ENCODE results near the gene SAXO1.

SAXO1 gene, protein sequence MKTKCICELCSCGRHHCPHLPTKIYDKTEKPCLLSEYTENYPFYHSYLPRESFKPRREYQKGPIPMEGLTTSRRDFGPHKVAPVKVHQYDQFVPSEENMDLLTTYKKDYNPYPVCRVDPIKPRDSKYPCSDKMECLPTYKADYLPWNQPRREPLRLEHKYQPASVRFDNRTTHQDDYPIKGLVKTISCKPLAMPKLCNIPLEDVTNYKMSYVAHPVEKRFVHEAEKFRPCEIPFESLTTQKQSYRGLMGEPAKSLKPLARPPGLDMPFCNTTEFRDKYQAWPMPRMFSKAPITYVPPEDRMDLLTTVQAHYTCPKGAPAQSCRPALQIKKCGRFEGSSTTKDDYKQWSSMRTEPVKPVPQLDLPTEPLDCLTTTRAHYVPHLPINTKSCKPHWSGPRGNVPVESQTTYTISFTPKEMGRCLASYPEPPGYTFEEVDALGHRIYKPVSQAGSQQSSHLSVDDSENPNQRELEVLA

DNA sequence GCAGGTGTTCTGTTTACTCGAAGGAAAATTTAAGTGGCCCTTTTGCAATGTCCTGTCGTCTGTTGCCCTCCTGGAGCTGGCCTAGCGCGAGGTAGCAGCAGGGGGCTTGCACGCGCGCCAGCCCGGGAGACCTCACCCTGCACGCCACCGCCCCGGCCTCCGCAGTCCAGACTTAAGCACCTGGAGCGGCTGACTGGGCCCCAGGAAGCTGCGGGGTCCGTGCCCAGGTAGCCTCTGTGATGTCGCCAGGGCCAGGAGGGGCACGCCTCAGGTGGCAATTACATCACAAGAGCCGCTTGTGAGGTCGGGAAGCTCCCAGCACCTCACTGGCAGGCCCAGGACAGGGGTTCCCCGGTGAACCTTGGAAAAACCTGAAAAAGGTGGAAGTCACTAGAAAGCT lies at the start of gene SAXO1:
Gene SAXO1 (minus strand): TSS at position 195 of the 400 bp plus-strand sequence. CDS start 301 bp downstream, outside the sequence.
- Histone ChIP-seq H3K9me3 (ENCODE audit: control insufficient read depth, insufficient read depth, low read depth, low read length) (peaks cover 10% of the 10 kb centered on the region), H3K36me3 (ENCODE audit: control insufficient read depth, insufficient read depth, low read length) (no peaks in the 10 kb centered on the region), H3K4me3 (ENCODE audit: low read depth, low read length) (no peak within 1 kb of the TSS), H3K9ac (ENCODE audit: low read length) (no peak within 1 kb of the TSS), H3K27me3 (ENCODE audit: control insufficient read depth, insufficient read depth, low read length) (no peaks in the 10 kb centered on the region), H3K4me1 (ENCODE audit: control insufficient read depth, insufficient read depth, low read length) (no peaks in the 10 kb centered on the region), H3K27ac (ENCODE audit: low read depth, low read length) (no peak within 1 kb of the TSS)

DNA sequence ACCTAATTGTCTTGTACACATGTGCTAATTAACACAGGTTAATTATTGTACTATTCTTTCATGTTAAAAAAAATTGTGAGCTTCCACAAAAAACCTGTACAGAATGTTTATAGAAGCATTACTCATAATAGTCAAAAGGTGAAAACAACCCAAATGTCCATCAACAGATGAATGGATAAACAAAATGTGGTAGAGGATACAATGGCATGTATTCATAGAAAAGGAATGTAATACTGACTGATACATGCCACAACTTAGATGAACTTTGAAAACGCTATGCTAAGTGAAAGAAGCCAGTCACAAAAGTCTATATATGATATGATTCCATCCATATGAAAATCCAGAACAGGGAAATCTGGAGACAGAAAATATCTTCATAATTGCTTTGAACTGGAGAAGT lies 41.8 kb upstream of the SAXO1 start:
- Histone ChIP-seq H3K36me3 (ENCODE audit: control insufficient read depth, insufficient read depth, low read length) (peaks cover 91% of the 10 kb centered on the region), H3K4me1 (ENCODE audit: control insufficient read depth, insufficient read depth, low read length) (no peaks in the 10 kb centered on the region), H3K4me3 (ENCODE audit: low read depth, low read length) (no peak overlapping the region), H3K27me3 (ENCODE audit: control insufficient read depth, insufficient read depth, low read length) (no peaks in the 10 kb centered on the region), H3K9ac (ENCODE audit: low read length) (no peak overlapping the region), H3K27ac (ENCODE audit: low read depth, low read length) (no peak overlapping the region), H3K9me3 (ENCODE audit: control insufficient read depth, insufficient read depth, low read depth, low read length) (no peaks in the 10 kb centered on the region)

DNA sequence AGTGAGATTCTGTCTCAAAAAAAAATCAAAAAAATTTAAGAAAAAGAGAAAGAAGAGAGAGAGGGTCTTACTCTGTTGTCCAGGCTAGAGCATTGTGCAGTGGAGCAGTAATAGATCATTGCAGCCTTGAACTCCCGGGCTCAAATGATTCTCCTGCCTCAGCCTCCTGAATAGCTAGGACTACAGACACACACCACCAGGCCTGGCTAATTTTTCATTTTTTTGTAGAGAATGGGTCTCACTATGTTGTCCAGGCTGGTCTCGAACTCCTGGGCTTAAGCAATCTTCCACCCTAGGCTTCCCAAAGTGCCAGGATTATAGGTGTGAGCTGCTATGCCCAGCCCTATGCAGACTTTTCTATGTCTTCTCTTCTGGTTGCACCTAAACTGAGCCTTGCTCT lies 41.2 kb upstream of the SAXO1 start:
- Histone ChIP-seq H3K27me3 (ENCODE audit: control insufficient read depth, insufficient read depth, low read length) (no peaks in the 10 kb centered on the region), H3K4me1 (ENCODE audit: control insufficient read depth, insufficient read depth, low read length) (no peaks in the 10 kb centered on the region), H3K36me3 (ENCODE audit: control insufficient read depth, insufficient read depth, low read length) (peaks cover 91% of the 10 kb centered on the region), H3K4me3 (ENCODE audit: low read depth, low read length) (no peak overlapping the region), H3K9ac (ENCODE audit: low read length) (no peak overlapping the region), H3K27ac (ENCODE audit: low read depth, low read length) (no peak overlapping the region), H3K9me3 (ENCODE audit: control insufficient read depth, insufficient read depth, low read depth, low read length) (no peaks in the 10 kb centered on the region)

DNA sequence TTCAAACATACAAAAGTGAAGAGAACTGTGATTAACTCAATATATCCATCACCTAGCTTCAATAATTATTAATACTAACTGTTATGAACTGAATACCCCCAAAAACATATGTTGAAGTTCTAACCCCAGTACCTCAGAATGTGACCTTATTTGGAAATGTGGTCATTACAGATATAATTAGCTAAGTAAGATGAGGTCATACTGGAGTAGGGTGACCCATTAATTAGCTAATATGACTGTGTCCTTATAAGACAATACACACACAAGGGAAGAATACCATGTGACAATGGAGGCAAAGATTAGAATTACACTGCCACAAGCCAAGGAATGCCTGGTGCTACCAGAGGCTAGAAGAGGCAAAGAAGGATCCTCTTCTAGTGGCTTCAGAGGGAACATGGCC lies 24.0 kb upstream of the SAXO1 start:
- Histone ChIP-seq H3K4me1 (ENCODE audit: control insufficient read depth, insufficient read depth, low read length) (no peaks in the 10 kb centered on the region; the same call in 1 of the 2 replicates), H3K36me3 (ENCODE audit: control insufficient read depth, insufficient read depth, low read length) (peaks cover 61% of the 10 kb centered on the region), H3K9ac (ENCODE audit: low read length) (no peak overlapping the region), H3K27me3 (ENCODE audit: control insufficient read depth, insufficient read depth, low read length) (no peaks in the 10 kb centered on the region), H3K9me3 (ENCODE audit: control insufficient read depth, insufficient read depth, low read depth, low read length) (no peaks in the 10 kb centered on the region), H3K4me3 (ENCODE audit: low read depth, low read length) (no peak overlapping the region), H3K27ac (ENCODE audit: low read depth, low read length) (no peak overlapping the region)

DNA sequence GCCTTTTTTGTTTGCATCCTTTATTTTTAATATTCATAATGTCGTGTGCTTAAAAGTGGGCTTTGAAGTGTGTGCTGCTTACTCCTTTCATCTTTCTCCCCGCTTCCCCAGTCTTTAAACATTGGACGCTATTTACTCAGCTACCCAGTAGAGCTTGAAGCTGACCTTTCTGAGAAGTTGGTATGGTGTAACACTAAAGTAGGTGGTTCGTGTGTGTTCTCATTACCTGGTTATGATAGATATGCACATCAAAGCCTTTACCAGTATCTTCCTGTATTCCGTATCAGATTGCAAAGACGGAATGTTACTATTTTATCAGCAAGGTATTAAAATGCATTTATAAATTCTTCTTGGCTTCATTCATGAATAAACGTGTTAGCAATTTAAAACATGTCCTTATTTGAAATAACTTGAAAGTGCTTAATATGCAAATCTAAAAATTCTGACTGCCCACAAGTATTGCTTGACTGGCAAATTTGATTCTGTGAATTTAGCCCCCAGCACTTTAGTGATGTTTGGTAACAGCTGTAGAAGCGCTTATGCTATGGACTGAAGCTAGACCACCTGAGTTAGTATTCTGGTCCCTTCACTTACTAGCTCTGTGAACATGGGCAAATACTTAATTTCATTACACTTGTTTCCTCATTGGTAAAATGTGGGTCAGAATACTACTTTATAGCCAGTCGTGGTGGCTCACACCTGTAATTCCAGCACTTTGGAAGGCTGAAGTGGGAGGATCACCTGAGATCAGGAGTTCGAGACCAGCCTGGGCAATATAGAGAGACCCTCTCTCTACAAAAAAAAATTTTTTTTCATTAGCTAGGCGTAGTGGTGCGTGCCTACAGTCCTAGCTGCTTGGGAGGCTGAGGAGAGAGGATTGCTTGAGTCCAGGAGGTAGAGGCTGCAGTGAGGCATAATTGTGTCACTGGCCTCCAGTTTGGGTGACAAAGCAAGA lies 17.9 kb upstream of the SAXO1 start:
- Histone ChIP-seq H3K9me3 (ENCODE audit: control insufficient read depth, insufficient read depth, low read depth, low read length) (no peaks in the 10 kb centered on the region), H3K4me3 (ENCODE audit: low read depth, low read length) (peak overlapping the region; percentile 85), H3K36me3 (ENCODE audit: control insufficient read depth, insufficient read depth, low read length) (peaks cover 4% of the 10 kb centered on the region; the same call in 1 of the 2 replicates), H3K4me1 (ENCODE audit: control insufficient read depth, insufficient read depth, low read length) (peaks cover 3% of the 10 kb centered on the region; the same call in 1 of the 2 replicates), H3K27me3 (ENCODE audit: control insufficient read depth, insufficient read depth, low read length) (no peaks in the 10 kb centered on the region), H3K9ac (ENCODE audit: low read length) (peak overlapping the region; percentile 89), H3K27ac (ENCODE audit: low read depth, low read length) (no peak overlapping the region)

DNA sequence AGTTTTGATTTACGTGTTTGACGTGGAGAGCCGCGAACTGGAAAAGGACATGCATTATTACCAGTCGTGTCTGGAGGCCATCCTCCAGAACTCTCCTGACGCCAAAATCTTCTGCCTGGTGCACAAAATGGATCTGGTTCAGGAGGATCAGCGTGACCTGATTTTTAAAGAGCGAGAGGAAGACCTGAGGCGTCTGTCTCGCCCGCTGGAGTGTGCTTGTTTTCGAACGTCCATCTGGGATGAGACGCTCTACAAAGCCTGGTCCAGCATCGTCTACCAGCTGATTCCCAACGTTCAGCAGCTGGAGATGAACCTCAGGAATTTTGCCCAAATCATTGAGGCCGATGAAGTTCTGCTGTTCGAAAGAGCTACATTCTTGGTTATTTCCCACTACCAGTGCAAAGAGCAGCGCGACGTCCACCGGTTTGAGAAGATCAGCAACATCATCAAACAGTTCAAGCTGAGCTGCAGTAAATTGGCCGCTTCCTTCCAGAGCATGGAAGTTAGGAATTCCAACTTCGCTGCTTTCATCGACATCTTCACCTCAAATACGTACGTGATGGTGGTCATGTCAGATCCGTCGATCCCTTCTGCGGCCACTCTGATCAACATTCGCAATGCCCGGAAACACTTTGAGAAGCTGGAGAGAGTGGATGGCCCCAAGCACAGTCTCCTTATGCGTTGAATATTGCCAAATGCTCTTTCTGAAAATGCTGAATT lies 17.1 kb upstream of the SAXO1 start:
- Histone ChIP-seq H3K27ac (ENCODE audit: low read depth, low read length) (no peak overlapping the region), H3K36me3 (ENCODE audit: control insufficient read depth, insufficient read depth, low read length) (no peaks in the 10 kb centered on the region), H3K9me3 (ENCODE audit: control insufficient read depth, insufficient read depth, low read depth, low read length) (no peaks in the 10 kb centered on the region), H3K4me1 (ENCODE audit: control insufficient read depth, insufficient read depth, low read length) (peaks cover 3% of the 10 kb centered on the region; the same call in 1 of the 2 replicates), H3K27me3 (ENCODE audit: control insufficient read depth, insufficient read depth, low read length) (no peaks in the 10 kb centered on the region), H3K4me3 (ENCODE audit: low read depth, low read length) (peak overlapping the region; percentile 85), H3K9ac (ENCODE audit: low read length) (peak overlapping the region; percentile 89)

DNA sequence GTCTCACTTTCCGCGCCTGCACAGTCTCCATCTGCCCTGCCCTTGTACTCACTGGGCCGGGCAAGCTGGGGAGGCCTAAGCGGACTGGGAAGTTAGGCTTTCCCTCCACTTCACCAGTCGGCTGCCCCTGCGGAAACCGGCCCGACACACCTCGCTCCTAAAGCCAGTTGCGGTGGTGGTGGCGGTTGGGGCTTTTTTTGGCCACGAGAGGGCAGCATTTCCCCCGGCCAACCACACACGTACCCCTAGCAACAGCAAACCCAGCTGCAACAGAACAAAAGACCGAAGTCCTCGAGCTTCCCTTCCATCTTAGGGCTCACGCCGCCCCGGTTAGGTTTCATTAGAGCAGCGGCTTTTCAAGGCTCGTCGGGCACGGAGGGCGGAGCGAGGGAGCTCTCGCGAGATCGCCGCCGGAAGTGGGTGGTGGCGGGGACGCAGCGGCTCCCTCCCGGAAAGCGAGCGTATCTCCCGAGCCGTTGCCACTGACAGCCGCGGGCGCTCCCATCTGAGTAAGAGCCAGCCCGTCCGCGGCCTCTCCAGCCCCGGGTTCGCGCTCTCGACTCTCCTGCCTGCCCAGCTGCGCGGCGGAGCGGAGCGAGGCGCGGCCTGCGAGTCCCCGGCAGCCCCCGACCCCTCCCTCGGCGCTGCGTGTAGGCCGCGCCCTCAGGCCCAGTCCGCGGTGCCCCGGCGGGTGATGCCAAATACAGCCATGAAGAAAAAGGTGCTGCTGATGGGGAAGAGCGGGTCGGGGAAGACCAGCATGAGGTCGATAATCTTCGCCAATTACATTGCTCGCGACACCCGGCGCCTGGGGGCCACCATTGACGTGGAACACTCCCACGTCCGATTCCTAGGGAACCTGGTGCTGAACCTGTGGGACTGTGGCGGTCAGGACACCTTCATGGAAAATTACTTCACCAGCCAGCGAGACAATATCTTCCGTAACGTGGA lies 16.2 kb upstream of the SAXO1 start, which contains the start of gene RRAGA:
Gene RRAGA (plus strand): TSS at position 462 of the 951 bp plus-strand sequence. CDS start 233 bp downstream, at position 695.
- Histone ChIP-seq H3K4me1 (ENCODE audit: control insufficient read depth, insufficient read depth, low read length) (peaks cover 3% of the 10 kb centered on the region; the same call in 1 of the 2 replicates), H3K4me3 (ENCODE audit: low read depth, low read length) (peak within 1 kb of the TSS; percentile 85), H3K9ac (ENCODE audit: low read length) (peak within 1 kb of the TSS; percentile 89), H3K36me3 (ENCODE audit: control insufficient read depth, insufficient read depth, low read length) (no peaks in the 10 kb centered on the region), H3K9me3 (ENCODE audit: control insufficient read depth, insufficient read depth, low read depth, low read length) (no peaks in the 10 kb centered on the region), H3K27me3 (ENCODE audit: control insufficient read depth, insufficient read depth, low read length) (no peaks in the 10 kb centered on the region), H3K27ac (ENCODE audit: low read depth, low read length) (peak within 1 kb of the TSS; percentile 81)

DNA sequence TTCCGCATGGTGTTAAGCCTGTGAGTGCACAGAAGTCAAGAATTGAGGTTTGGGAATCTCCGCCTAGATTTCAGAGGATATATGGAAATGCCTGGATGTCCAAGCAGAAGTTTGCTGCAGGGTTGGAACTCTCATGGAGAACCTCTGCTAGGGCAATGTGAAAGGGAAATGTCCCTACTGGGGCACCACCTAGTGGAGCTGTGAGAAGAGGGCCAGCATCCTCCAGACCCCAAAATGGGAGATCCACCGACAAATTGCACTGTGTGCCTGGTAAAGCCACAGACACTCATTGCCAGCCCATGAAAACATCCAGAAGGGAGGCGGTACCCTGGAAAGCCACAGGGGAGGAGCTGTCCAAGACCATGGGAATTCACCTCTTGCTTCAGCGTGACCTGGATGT lies 3.6 kb upstream of the SAXO1 start:
- Histone ChIP-seq H3K36me3 (ENCODE audit: control insufficient read depth, insufficient read depth, low read length) (no peaks in the 10 kb centered on the region), H3K9ac (ENCODE audit: low read length) (no peak overlapping the region), H3K27me3 (ENCODE audit: control insufficient read depth, insufficient read depth, low read length) (no peaks in the 10 kb centered on the region), H3K27ac (ENCODE audit: low read depth, low read length) (no peak overlapping the region), H3K9me3 (ENCODE audit: control insufficient read depth, insufficient read depth, low read depth, low read length) (peaks cover 10% of the 10 kb centered on the region), H3K4me1 (ENCODE audit: control insufficient read depth, insufficient read depth, low read length) (no peaks in the 10 kb centered on the region), H3K4me3 (ENCODE audit: low read depth, low read length) (no peak overlapping the region)

DNA sequence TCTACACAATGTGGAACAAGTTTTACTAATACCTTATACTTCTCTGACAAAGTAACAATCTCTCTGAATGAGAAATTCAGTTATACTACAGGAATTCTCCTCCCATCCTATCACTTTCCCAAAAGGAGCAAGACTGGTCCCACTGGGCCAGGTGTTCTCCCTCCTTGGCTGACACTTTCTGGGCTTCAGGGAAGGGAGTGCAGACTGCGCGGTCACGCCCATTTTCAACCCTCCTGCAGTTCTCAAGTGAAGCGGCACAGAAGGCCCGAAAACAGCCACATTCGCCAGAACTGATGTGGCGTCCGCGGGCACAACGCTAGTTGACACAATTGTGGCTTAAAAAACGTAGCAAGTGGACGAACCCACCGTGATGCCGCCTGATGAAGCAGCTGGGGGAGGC lies 603 bp downstream of the SAXO1 start:
- no peak overlapping the region for H3K9ac ChIP-seq (ENCODE audit: low read length)
- no peak overlapping the region for H3K4me3 ChIP-seq (ENCODE audit: low read depth, low read length)
- no peaks in the 10 kb centered on the region for H3K36me3 ChIP-seq (ENCODE audit: control insufficient read depth, insufficient read depth, low read length)
- no peaks in the 10 kb centered on the region for H3K4me1 ChIP-seq (ENCODE audit: control insufficient read depth, insufficient read depth, low read length)
- no peaks in the 10 kb centered on the region for H3K27me3 ChIP-seq (ENCODE audit: control insufficient read depth, insufficient read depth, low read length)
- peaks cover 10% of the 10 kb centered on the region for H3K9me3 ChIP-seq (ENCODE audit: control insufficient read depth, insufficient read depth, low read depth, low read length)
- H3K27ac ChIP-seq (ENCODE audit: low read depth, low read length), result no peak overlapping the region

DNA sequence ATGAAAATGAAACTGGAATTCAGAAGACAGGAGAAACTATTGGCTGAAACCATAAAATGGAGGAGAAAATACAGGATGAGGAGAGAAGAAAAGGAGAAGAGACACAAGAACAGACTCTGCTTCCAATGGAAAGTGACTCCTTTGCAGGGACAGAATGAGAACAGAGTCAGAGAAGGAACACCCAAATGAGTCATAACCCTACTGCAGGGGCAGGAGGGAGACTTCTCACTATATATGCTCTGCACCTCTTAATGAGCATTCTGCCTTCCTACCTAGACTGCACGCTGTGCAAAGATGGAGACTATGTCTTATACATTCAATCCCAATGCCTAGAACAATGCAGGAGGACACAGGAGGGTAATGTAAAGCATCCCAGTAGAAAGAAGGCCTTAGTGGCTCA lies 2.1 kb downstream of the SAXO1 start:
- no peaks in the 10 kb centered on the region for H3K9me3 ChIP-seq (ENCODE audit: control insufficient read depth, insufficient read depth, low read depth, low read length)
- H3K9ac ChIP-seq (ENCODE audit: low read length), result no peak overlapping the region
- H3K27me3 ChIP-seq (ENCODE audit: control insufficient read depth, insufficient read depth, low read length), result no peaks in the 10 kb centered on the region
- H3K36me3 ChIP-seq (ENCODE audit: control insufficient read depth, insufficient read depth, low read length), result no peaks in the 10 kb centered on the region
- no peaks in the 10 kb centered on the region for H3K4me1 ChIP-seq (ENCODE audit: control insufficient read depth, insufficient read depth, low read length)
- H3K27ac ChIP-seq (ENCODE audit: low read depth, low read length), result no peak overlapping the region
- H3K4me3 ChIP-seq (ENCODE audit: low read depth, low read length), result no peak overlapping the region

All from HUES6 (cell line).